ENCODE data around the gene ARGLU1. TPM values are rescaled to one million over a fixed set of nuclear protein-coding genes. Genes with fewer than 3 reads are reported as not detected.

Gene ARGLU1
- total RNA-seq, 1 experiment from 2014 or later = 94.4 TPM

GRCh38 chr13:106550570-106551135 lies 17.3 kb downstream of the ARGLU1 start:
- no peaks in the 10 kb centered on the region for H3K27me3 Mint-ChIP-seq (ENCODE audit: insufficient read depth, unreplicated experiment)
- POLR2A ChIA-PET = interaction anchor here (1.6 to 1.7 kb wide), 2 partner anchors 17 to 18 kb away, joined by 4 to 5 read pairs; no protein-coding TSS in a partner anchor
- TF ChIP-seq CTCF (IDR thresholded peaks at IDR 0.05; ENCODE audit: unreplicated experiment) = no peak
- no peak overlapping the region for H3K4me3 Mint-ChIP-seq (ENCODE audit: unreplicated experiment)
- peaks cover 13% of the 10 kb centered on the region for H3K4me1 Mint-ChIP-seq (ENCODE audit: insufficient read depth, unreplicated experiment)
- no peak overlapping the region for H3K27ac Mint-ChIP-seq (ENCODE audit: low read depth, unreplicated experiment)
- intact Hi-C loops (cut with micrococcal nuclease) = no loop called here
- no peak for DNase-seq (ENCODE audit: unreplicated experiment)
- H3K36me3 Mint-ChIP-seq (ENCODE audit: insufficient read depth, unreplicated experiment) = peaks cover 59% of the 10 kb centered on the region
- BruUV-seq (replicated peaks) = no TSS peak
- CTCF ChIA-PET = interaction anchor here (0.7 to 1.4 kb wide), 5 partner anchors 9 to 70 kb away, joined by 3 to 6 read pairs (median 3); no protein-coding TSS in a partner anchor
- no peaks in the 10 kb centered on the region for H3K9me3 Mint-ChIP-seq (ENCODE audit: unreplicated experiment)

GRCh38 chr13:106548064-106548696 lies 19.8 kb downstream of the ARGLU1 start:
- Mint-ChIP-seq H3K4me3 (ENCODE audit: unreplicated experiment) (no peak overlapping the region), H3K9me3 (ENCODE audit: unreplicated experiment) (no peaks in the 10 kb centered on the region), H3K36me3 (ENCODE audit: insufficient read depth, unreplicated experiment) (peaks cover 46% of the 10 kb centered on the region), H3K27ac (ENCODE audit: low read depth, unreplicated experiment) (no peak overlapping the region), H3K27me3 (ENCODE audit: insufficient read depth, unreplicated experiment) (no peaks in the 10 kb centered on the region), H3K4me1 (ENCODE audit: insufficient read depth, unreplicated experiment) (peaks cover 6% of the 10 kb centered on the region)
- TF ChIP-seq CTCF (IDR thresholded peaks at IDR 0.05; ENCODE audit: unreplicated experiment) = no peak
- ChIA-PET CTCF (interaction anchor here (0.6 to 0.9 kb wide), 2 partner anchors 12 to 748 kb away, joined by 3 read pairs; partner anchors contain the start of gene EFNB2), POLR2A (interaction anchor here (0.5 kb wide), 1 partner anchor 58 kb away, joined by 3 read pairs; no protein-coding TSS in a partner anchor)
- intact Hi-C loops (cut with micrococcal nuclease) = no loop called here
- no peak for DNase-seq (ENCODE audit: unreplicated experiment)
- BruUV-seq (replicated peaks) = no TSS peak

- Mint-ChIP-seq H3K36me3 (ENCODE audit: insufficient read depth, unreplicated experiment) (peaks cover 37% of the 10 kb centered on the region), H3K27ac (ENCODE audit: low read depth, unreplicated experiment) (no peak overlapping the region), H3K27me3 (ENCODE audit: insufficient read depth, unreplicated experiment) (no peaks in the 10 kb centered on the region), H3K4me1 (ENCODE audit: insufficient read depth, unreplicated experiment) (no peaks in the 10 kb centered on the region), H3K4me3 (ENCODE audit: unreplicated experiment) (no peak overlapping the region), H3K9me3 (ENCODE audit: unreplicated experiment) (no peaks in the 10 kb centered on the region)
- ChIA-PET POLR2A (interaction anchor here (0.7 kb wide), 1 partner anchor 74 kb away, joined by 3 read pairs; no protein-coding TSS in a partner anchor), CTCF (interaction anchor here (0.6 to 1.7 kb wide), 4 partner anchors 8 to 1970 kb away, joined by 3 to 5 read pairs (median 3); no protein-coding TSS in a partner anchor)
- no peak for TF ChIP-seq CTCF (IDR thresholded peaks at IDR 0.05; ENCODE audit: unreplicated experiment)
- intact Hi-C loops (cut with micrococcal nuclease) = no loop called here
- no peak for DNase-seq (ENCODE audit: unreplicated experiment)
- no TSS peak for BruUV-seq (replicated peaks)
Measured at GRCh38 chr13:106541826-106542225, 26.1 kb downstream of the ARGLU1 start.

- no TSS peak for BruUV-seq (replicated peaks)
- H3K4me1 Mint-ChIP-seq (ENCODE audit: insufficient read depth, unreplicated experiment) = no peaks in the 10 kb centered on the region
- H3K27ac Mint-ChIP-seq (ENCODE audit: low read depth, unreplicated experiment) = no peak overlapping the region
- H3K9me3 Mint-ChIP-seq (ENCODE audit: unreplicated experiment) = no peaks in the 10 kb centered on the region
- ChIA-PET POLR2A (interaction anchor here (0.6 kb wide), 1 partner anchor 32 kb away, joined by 3 read pairs; no protein-coding TSS in a partner anchor), CTCF (interaction anchor here (0.7 to 2.1 kb wide), 4 partner anchors 12 to 378 kb away, joined by 3 to 7 read pairs (median 4); no protein-coding TSS in a partner anchor)
- intact Hi-C loops (cut with micrococcal nuclease) = no loop called here
- no peaks in the 10 kb centered on the region for H3K27me3 Mint-ChIP-seq (ENCODE audit: insufficient read depth, unreplicated experiment)
- H3K4me3 Mint-ChIP-seq (ENCODE audit: unreplicated experiment) = no peak overlapping the region
- H3K36me3 Mint-ChIP-seq (ENCODE audit: insufficient read depth, unreplicated experiment) = peaks cover 37% of the 10 kb centered on the region
- no peak for TF ChIP-seq CTCF (IDR thresholded peaks at IDR 0.05; ENCODE audit: unreplicated experiment)
- no peak for DNase-seq (ENCODE audit: unreplicated experiment)
Measured at GRCh38 chr13:106540613-106541012, 27.3 kb downstream of the ARGLU1 start.
